ENCODE results near the gene SSH2. TPM values are rescaled to one million over a fixed set of nuclear protein-coding genes. Genes with fewer than 3 reads are reported as not detected.

Gene SSH2
- total RNA-seq, 1 experiment from 2014 or later, result 14.6 TPM

GRCh38 chr17:29659155-29659554 is 270.9 kb downstream of the SSH2 start:
- H3K4me3 Mint-ChIP-seq, result no peak overlapping the region
- H3K27me3 Mint-ChIP-seq (ENCODE audit: low read depth), result no peaks in the 10 kb centered on the region
- H3K79me1 ChIP-seq (ENCODE audit: insufficient read depth, low read depth, low read length, poor library complexity, severe bottlenecking), result no peaks in the 10 kb centered on the region
- H3K27ac Mint-ChIP-seq, result no peak overlapping the region
- H3K79me2 ChIP-seq (ENCODE audit: insufficient read depth, low read length), result no peaks in the 10 kb centered on the region
- H3K4me2 ChIP-seq (ENCODE audit: insufficient read depth, insufficient read length, low read length), result no peak overlapping the region
- no peak overlapping the region for H3T11ph ChIP-seq (ENCODE audit: low read length)
- no peak overlapping the region for H4K8ac ChIP-seq (replicated peaks; ENCODE audit: insufficient read length, low read depth, low read length)
- H3K4me1 Mint-ChIP-seq, result peaks cover 6% of the 10 kb centered on the region in 2 experiments
- H2AFZ ChIP-seq (ENCODE audit: low read length), result no peak overlapping the region
- peaks cover 0 to 3% (median 1%) of the 10 kb centered on the region in 3 experiments; a peak in 2 of 7 replicates for H3K36me3 Mint-ChIP-seq (ENCODE audit: insufficient read depth in 1 of 3, low read depth in 3 of 3)
- TF ChIP-seq, protein P1, sequence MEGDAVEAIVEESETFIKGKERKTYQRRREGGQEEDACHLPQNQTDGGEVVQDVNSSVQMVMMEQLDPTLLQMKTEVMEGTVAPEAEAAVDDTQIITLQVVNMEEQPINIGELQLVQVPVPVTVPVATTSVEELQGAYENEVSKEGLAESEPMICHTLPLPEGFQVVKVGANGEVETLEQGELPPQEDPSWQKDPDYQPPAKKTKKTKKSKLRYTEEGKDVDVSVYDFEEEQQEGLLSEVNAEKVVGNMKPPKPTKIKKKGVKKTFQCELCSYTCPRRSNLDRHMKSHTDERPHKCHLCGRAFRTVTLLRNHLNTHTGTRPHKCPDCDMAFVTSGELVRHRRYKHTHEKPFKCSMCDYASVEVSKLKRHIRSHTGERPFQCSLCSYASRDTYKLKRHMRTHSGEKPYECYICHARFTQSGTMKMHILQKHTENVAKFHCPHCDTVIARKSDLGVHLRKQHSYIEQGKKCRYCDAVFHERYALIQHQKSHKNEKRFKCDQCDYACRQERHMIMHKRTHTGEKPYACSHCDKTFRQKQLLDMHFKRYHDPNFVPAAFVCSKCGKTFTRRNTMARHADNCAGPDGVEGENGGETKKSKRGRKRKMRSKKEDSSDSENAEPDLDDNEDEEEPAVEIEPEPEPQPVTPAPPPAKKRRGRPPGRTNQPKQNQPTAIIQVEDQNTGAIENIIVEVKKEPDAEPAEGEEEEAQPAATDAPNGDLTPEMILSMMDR (conservative IDR thresholded peaks at IDR 0.05), result no peak
- no peaks in the 10 kb centered on the region for H3K9me3 ChIP-seq (ENCODE audit: control insufficient read depth, low read depth, low read length)
- DNase-seq, result no peak
- H2BK120ac ChIP-seq (ENCODE audit: low read depth, low read length, poor library complexity, severe bottlenecking), result no peak overlapping the region
- no peak overlapping the region for H3K14ac ChIP-seq (ENCODE audit: insufficient read depth, low read length)
- no peaks in the 10 kb centered on the region for H4K20me1 ChIP-seq (ENCODE audit: control insufficient read depth, insufficient read depth, insufficient read length)
- no peak overlapping the region for H2BK15ac ChIP-seq (ENCODE audit: low read depth, low read length)
- H3K4me1 ChIP-seq (ENCODE audit: insufficient read depth, low read length), result no peaks in the 10 kb centered on the region; the same call in 1 of the 2 replicates
- no peaks in the 10 kb centered on the region for H3K27me3 ChIP-seq (ENCODE audit: insufficient read depth, low read length)
- no peak overlapping the region for H3K56ac ChIP-seq (ENCODE audit: insufficient read length, low read depth, low read length)
- H4K5ac ChIP-seq (ENCODE audit: insufficient read length, low read depth, low read length), result no peak overlapping the region
- WGBS (ENCODE audit: extremely low coverage, insufficient read length, low lambda C conversion rate), result no CpG with 5 or more reads among the region's 2 CpGs
- H4K91ac ChIP-seq (ENCODE audit: insufficient read length, low read depth, low read length), result no peak overlapping the region
- no peaks in the 10 kb centered on the region for H3K23me2 ChIP-seq (ENCODE audit: insufficient read length, low read depth, low read length, poor library complexity, severe bottlenecking)
- H2BK20ac ChIP-seq (ENCODE audit: low read depth, low read length, poor library complexity, severe bottlenecking), result no peak overlapping the region
- no peak overlapping the region for H3K18ac ChIP-seq (ENCODE audit: insufficient read length, low read depth, low read length)
- H3K23ac ChIP-seq (ENCODE audit: insufficient read length, low read depth, low read length), result no peak overlapping the region
- H3K9me3 Mint-ChIP-seq, result no peaks in the 10 kb centered on the region
- no peak overlapping the region for H2BK5ac ChIP-seq (ENCODE audit: insufficient read length, low read length)
- H3K4ac ChIP-seq (ENCODE audit: low read depth, low read length), result no peak overlapping the region
- no peak overlapping the region for H3K9ac ChIP-seq (ENCODE audit: extremely low read depth, insufficient read length, low read length)
- H2BK12ac ChIP-seq (ENCODE audit: insufficient read length, low read depth, low read length), result no peak overlapping the region
- H3K27ac ChIP-seq (ENCODE audit: insufficient read length, low read depth, low read length), result no peak overlapping the region
- H2AK5ac ChIP-seq (ENCODE audit: insufficient read length, low read length), result no peak overlapping the region

Data from H9 (cell line).